PFSK-1 (cell line): Measurements from ENCODE around the gene NOX4.

Experiments used
- POLR2AphosphoS5 ChIP-seq: IDR thresholded peaks from 2 replicates; pipeline ENCODE4 v1.6.1; 2012; ENCODE audit warnings: low read depth, mild to moderate bottlenecking, control low read depth, low read length, moderate library complexity
- SIN3A ChIP-seq: IDR thresholded peaks from 2 replicates; pipeline ENCODE4 v1.6.1; 2012; ENCODE audit warnings: mild to moderate bottlenecking, low read length, moderate library complexity, borderline replicate concordance; ENCODE audit not compliant: insufficient read depth
- TAF1 ChIP-seq: IDR thresholded peaks from 2 replicates; pipeline ENCODE4 v1.6.1; 2012; ENCODE audit warnings: low read length, control low read depth, borderline replicate concordance; ENCODE audit not compliant: insufficient read depth

- no peak for TF ChIP-seq POLR2AphosphoS5
- TF ChIP-seq TAF1, result no peak
- no peak for TF ChIP-seq SIN3A
Observed at GRCh38 chr11:89327885-89328284, 163.3 kb downstream of the NOX4 start.
